HG02610 (cell line): ENCODE results near the gene PDE7B.

Source experiments
- ATAC-seq: cut with Tn5 transposase; IDR thresholded peaks from one replicate; pipeline ENCODE4 v1.9.1; 2021; ENCODE audit warnings: mild to moderate bottlenecking, moderate library complexity; ENCODE audit not compliant: unreplicated experiment

The PDE7B gene

DNA sequence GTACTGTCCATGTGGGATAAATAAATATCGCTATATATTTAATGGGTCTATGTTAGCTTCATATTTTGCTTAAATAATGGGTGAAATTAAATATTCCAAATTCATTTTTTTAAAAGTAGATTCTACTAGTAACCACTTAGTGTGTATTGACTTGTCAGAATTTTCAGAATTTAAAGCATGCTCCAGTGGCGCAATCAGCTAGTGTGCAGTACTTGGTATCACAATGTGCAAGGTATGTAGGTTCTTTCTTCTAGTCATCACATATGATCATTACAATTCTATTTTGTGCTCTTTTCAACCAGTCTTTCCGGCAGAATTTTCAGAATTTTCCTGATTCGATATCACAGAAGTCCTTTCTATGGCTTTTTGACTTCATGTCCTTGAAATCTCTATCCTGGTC is 32.6 kb downstream of the PDE7B start:
- ATAC-seq, result no peak

DNA sequence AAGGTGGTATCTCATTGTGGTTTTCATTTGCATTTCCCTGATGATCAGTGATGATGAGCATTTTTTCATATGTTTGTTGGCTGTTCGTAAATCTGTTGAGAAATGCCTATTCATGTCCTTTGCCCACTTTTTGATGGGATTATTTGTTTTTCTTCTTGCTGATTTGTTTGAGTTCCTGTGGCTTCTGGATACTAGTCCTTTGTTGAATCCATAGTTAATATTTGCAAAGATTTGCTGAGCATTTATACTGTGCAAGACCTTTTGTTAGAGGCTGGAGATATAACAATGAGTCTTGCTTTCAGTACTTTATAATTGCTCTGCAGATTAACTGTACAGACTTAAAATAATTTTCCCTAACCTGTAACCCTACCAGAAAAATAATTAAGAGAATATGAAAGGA is 35.6 kb downstream of the PDE7B start:
- no peak for ATAC-seq

DNA sequence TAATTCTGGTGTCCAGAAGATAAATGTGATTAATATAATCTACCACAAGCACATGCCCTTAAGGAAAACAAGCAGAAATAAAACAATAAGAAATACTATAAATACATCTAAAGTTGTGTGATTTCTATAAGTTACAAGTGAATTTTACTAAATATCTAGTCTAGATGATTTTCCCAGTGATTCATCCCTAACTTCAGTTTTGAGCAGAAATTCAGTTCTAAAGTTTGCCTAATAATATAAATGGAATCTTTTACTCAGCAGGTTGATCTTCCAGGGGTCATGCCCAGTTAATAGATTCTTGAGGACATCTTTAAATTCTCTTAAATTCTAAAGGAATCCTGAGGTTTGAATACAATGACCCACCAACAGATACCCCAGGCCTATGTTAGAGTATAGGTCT is 37.3 kb downstream of the PDE7B start:
- ATAC-seq, result no peak

DNA sequence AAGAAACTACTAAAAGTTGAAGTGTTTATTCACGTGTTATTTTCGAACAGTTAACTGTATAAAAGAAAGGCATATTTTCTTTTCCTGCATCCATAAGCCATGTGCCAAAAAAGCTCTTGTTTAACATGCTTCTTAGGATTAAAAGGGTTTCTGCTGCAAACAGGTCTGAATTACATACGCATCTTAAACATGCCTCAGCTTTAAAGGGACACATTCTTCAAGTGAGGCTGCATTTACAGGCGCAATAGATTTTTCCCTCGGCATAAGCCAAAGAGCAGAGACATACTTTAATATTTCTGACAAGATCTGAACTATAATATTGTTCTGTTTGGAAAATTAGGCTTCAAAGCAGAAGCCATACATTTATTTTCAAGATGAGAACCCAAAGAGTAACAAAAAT is 39.4 kb downstream of the PDE7B start:
- no peak for ATAC-seq

DNA sequence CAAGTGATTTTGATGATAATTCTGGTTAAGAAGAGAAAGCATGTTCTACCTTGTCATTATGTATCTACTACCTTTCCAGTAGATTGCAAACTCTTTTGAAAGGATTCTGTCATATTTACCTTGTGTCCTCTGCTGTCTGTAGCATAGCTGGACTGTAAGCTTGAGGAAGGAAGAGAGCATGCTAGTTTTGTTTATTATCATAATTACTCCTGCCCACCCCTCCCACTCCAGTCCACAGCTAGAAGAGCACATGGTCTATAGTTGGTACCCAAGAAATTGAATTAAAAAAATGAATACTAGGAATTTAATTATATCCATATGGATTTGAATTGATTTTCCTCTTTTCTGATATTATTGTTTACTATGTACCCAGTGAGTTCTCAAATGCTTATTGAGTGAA is 40.2 kb downstream of the PDE7B start:
- no peak for ATAC-seq

DNA sequence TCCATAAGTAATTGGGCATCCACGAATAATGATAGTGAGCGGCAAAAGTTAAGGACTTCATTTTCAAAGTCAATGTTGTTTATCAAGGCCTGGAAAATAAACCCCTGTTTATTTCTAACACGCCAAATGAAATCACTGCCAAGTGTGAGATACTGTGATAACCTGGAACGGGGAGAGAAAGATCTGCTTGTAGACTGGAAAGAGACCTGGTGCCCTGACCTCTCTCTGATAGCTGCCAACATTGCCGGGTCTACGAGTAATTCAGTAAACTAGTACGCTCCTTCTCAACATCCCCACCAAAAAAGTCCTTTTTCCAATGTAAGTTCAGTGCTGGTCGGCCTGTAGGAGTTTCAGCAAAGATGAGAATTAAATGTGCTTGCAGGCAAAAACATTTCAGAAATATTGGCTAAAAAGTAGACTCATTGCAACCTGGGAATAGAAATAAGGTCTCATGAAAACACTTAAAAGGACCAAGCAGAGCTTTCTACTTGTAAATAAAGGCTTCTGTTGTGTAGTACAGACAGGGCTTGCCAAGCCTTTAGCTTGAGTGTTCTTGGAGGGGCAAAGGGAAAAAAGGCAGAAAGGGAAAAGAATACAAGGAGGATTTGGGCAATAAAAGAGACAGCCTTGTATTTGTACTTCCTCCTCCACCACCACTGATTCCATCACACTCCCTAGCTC is 43.9 kb downstream of the PDE7B start:
- ATAC-seq, result no peak

DNA sequence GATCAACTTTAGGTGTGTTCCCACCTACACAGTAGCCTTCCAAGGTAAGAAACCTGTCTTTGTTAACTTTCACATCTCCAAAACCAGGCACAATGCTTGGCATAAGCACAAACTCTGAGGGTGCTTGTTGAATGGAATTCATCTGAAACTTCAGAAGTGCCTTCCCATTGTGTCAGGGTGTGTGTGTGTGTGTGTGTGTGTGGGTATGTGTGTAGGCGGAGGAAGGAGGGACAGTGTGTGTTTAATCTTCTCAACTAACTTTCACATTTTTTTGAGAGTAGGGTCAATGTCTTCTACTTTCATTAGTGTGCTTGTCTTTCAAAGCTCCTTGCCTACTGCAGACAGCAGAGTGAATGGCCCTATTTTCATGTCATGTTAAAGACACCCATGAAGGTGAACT is 45.6 kb downstream of the PDE7B start:
- ATAC-seq, result no peak

DNA sequence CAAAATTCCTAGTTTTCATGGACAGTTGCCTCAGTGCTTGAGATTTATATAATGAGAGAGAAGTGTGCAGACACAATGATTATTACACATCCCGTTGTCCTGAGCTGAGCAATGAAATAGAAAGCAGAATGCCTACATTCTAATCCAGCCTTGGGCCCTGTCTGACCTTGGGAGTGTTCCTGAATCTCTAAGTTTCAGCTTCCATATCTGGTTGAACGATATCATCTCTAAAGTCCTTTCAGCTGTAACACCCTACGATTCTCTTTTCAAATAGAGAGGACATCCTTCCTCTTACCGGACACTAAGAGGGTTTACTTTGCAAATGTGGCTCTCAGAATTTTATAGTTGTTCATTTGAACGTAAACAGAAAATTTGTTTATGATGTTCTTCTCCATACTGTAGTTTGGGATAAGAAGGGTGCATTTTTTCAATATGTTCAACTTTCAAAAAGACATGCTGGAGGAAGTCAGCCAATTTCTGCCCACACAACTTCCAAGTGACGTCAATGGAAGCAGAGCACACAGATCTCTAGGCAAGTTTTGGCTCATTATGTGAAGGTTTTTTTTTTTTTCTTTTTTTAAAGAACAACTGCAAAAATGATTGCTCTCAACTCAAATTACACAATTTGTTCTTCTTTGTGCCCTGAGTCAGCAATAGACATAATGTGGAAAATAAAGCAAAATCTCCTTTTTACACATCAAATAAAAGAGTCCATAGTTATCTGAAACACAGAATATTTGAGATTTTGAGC is 50.4 kb downstream of the PDE7B start:
- ATAC-seq, result no peak

DNA sequence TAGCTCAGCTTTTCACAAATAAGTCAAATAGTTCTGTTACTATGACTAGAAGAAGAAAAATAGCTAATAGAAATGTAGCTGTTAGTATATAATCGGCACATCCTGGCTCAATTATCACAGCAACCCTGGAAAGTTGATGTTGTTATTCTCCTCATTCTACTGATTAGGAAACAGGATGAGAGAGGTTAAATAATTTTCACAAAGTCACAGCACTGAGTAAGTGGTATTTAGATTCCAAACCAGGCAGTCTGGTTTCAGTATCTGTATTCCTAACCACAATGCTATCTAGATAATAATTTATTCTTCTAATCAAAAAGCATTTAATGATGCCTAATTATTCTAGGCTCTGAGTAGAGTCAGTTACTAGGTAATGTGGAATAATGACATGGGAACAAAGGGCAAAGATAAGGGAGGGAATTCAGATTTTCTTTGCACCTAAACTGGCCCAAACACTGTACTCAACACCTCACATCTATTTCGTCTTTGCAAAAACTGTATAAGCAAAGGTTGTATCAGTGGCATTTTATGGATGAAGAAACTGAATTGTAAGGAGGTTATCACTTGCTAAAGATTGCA is 51.3 kb downstream of the PDE7B start:
- ATAC-seq, result no peak

DNA sequence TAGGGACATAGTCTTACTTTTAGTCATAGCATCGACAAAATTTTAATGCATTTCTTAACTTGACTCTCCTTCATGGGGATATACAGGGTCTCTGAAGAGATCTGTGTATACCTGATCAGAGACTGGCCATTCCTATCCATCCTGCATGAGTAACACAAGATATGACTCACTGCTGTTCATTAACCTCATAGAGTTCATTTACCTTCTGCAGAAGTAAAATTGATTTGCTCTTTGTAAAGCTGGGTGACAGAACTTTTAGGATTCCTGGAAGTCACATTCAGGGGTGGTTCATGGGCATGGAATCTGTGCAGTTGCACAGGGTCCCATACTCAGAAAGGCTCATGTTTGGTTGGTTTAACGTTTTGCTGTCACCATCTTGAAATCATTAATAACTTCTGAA is 53.2 kb downstream of the PDE7B start:
- no peak for ATAC-seq

DNA sequence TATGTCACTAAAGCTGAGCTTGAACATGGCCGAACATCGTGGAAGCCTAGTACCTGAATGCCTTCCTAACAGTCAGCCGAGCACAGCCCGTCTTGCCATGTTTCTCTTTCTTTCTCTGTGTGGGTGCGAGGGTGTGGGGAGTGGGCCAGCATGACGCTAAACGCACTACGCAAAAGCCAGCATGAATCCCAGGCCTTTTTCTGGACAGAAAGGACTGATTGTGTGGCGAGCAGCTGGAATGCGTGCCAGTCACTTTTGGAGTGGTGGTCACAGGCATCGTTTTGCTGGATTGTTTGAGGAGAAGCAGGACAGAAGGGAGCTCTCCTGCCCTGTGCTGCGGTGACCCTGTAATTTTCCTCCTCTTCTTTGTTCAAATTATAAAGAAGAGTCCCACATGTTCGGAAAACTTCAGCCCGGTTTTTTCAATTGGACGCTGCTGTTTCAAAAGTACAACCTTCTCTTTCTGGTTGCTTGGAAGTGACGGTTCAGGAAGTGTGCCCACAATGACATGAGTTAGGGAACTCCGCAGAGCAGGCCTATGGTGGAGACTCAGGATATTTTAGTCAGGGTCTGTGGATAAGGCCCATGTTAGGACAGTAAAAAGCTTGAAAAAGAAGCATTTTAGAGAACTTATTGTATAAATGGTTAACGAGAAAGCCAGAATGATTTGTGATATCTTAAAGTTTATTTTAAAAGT is 54.3 kb downstream of the PDE7B start:
- ATAC-seq, result no peak

DNA sequence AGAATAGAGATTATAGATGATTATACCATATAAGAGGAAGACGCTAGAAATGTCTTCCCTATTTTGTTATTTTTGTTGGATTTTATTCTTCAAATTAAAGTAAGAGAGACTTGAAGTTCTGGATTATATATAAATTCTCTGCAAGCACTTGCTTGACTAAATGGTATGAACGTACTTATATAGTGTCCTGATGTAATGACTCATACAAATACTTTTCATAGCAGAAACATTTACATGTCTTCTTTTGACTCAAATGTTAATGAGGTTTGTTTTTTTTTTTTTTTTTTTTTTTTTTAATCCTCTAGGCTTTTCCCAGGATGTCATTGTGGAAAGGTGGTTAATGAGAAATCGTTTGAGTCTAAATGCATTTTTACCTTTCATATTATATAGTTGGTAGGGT is 55.0 kb downstream of the PDE7B start:
- ATAC-seq, result no peak

DNA sequence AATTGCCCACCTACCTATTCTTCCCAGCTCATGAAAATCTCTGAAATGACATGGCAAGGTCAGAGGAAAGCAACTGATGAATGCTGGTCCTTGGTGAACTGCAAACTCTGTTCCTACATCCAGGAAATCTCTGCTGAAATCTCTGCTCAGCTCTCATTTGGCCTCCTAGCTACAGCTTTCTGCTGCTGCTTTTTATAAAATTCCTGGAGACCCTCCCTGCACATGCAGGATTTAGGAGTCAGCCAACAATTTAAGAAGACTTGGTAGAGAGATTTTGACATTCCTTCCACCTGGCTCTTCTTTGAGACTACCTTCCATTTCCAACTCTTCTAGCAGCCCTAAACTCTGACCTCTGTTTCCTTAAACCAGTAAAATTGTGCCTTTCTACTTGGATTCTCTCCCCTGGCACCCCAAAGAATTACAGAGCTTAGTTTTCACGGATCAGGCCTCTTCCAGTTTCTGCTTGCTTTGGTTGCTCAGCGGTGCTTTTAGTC is 55.5 kb downstream of the PDE7B start:
- no peak for ATAC-seq

DNA sequence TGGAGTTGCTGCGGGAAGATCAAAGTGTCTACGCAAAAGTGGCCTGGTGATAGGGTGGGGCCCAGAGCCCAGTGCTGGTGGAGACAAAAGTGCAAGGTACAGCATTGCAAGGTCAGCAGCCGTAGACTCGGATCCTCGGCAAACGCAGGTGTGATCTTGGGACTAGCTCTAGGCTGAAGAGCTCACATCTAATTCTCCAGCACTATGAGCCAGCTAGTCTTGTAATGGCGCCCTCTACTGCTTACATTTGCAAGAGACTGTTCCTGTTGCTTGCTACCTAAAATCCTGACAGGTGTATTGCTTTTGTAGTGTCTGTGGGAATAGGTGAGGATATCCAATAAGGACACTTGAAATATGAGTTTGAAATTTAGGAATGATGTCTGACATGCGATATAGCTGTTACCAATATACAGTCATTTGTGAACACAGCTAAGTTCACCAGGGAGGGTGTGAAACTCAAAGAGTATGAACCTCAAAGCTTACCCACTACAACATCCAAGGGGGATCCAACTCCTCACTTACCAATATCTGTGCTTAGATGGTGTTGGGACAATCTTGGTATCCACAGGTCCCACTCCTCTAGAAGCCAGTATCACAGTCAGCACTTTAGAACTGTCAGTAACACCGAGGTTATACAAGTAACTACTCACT is 58.4 kb downstream of the PDE7B start:
- peak; percentile 87 for ATAC-seq

DNA sequence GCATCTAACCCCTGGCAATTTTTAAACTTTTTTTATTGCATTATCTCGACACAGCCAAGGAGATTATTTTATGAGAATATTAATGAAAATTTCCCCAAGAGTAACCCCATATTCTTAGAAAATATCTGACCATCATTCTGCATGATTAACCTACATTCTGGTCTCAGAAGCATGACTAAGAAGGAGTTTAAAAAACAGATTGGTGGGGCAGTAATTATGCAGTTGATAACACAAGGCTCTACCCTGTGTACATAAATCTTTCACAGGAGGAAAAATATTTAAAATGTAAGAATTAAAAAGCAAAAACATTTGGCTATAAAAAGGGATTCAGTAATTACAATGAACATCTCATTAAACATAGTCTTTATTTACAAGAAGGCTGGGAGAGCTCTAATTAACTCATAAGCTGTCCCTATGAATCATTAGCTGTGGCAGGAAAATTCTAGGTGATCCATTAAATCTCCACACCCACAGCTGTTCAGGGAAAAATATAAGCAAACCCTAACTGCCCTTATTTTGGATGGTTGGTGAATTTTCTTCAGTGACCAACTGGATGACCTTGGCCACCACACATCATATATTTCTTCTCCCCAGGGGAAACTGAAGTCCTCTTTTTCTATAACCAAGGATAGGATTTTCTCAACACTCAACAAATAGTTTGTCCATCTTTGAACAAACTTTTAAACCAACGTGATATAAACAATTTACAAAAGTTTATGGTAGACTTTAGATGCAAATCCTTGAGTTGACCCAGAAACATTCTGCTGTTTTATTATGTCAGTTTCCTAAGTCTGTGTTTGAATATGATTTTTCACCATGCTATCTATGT is 59.5 kb downstream of the PDE7B start:
- ATAC-seq, result no peak

DNA sequence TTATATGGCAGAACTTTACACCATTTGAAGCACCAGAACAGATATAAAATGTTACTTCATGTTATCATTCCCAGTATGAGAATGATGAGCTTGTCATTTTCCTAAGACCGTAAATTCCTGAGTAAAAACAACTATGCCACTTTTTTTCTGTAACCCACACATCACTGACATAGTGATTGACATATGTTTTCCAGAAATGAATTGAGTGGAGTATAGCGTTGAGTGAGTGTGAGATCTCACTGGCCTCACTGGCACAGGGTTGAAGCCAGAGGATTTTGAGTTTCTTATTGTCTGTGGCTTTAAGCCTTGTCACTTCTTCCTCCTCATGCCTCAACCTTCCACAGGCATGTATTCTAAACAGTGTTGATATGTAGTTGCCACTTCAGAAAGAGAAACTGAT is 62.3 kb downstream of the PDE7B start:
- no peak for ATAC-seq

DNA sequence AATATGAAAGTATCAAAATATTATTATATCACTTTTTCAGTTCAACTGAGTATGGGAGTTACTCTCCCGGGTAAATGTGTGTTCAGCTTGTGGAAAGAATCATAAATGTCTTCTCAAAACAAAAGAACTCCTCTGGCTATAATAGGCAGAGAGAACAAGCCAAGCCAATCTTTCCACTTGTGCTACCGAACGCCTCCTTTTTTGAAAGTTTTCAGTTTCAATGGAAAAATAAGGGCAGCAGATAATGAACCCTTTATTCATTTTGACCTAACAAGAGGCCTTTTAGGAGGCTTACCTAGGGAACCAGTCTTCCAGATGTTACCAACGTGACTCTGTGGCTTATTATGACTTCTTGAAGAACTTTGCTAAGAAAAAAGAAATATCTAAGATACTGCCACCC is 67.5 kb downstream of the PDE7B start:
- no peak for ATAC-seq

DNA sequence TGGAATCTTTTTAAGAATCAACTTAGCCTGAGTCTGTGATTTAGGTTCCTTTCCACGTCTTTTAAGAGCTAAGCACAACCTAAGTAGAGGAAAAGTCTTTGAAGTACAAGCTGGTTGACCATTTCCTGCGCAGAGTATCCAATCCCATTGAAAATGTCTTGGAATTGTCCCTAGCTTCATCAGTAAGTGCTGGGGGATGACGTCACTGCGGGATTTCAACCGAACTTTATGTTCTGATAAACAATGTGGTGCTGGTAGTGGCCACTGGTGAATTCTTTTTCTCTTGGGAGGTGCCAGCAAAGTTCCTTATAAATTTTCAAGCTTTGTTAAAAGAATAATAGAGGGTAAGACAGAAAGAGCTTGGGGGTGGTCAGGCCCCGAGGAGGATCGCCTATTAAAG is 69.2 kb downstream of the PDE7B start:
- no peak for ATAC-seq

DNA sequence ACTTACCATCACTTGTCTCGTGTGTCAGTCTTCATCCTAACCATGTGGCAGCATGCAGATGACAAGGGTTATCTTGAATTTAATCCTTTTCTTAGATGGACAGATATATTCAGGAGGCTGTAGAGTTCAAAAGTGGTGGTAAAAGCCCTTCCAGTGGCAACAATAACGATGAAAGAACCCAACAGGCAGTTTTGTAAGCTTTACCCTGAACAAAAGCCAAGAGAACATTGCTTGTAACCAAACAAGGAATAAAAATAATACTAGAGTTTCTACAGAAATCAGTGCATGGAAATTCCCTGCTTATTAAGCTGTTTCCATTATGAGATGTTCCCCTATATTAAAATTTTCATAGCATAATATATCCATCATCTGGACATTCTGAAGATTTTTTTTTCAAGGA is 69.7 kb downstream of the PDE7B start:
- no peak for ATAC-seq

DNA sequence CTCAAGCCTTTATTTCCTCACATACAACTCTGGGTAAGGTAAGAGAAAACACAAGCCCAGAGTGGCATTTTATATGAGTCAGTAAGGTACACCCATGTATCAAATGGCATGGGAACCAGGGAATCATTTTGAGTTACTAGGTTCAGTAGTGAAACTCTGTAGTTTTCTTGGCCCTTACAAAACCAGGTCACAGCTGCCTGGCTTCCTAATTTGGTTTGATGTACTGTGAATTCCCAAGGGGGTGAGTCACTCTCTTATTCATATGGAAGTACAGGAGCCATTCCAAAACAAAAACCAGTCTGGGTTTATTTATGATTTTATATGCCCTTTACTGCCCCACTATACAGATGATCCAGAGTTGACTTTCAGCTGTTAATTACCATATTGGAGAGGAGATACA is 70.7 kb downstream of the PDE7B start:
- ATAC-seq, result peak; percentile 92
